ENCODE data around the gene TYW5.
A peak's percentile ranks its signal among the peaks of the same experiment; 100 is the strongest.

Gene TYW5

GRCh38 chr2:199985625-199986207 is 30.4 kb upstream of the TYW5 start:
- Histone ChIP-seq H3K36me3 (ENCODE audit: control insufficient read depth, insufficient read depth, low read length) (no peaks in the 10 kb centered on the region), H3K27ac (ENCODE audit: low read depth, low read length) (no peak overlapping the region), H3K4me1 (ENCODE audit: control insufficient read depth, insufficient read depth, low read length) (peaks cover 2% of the 10 kb centered on the region), H3K9ac (ENCODE audit: low read length) (no peak overlapping the region), H3K27me3 (ENCODE audit: control insufficient read depth, insufficient read depth, low read length) (no peaks in the 10 kb centered on the region), H3K4me3 (ENCODE audit: low read length) (no peak overlapping the region)

- Histone ChIP-seq H3K36me3 (ENCODE audit: control insufficient read depth, insufficient read depth, low read length) (no peaks in the 10 kb centered on the region), H3K4me3 (ENCODE audit: low read length) (no peak overlapping the region), H3K4me1 (ENCODE audit: control insufficient read depth, insufficient read depth, low read length) (peaks cover 2% of the 10 kb centered on the region), H3K27me3 (ENCODE audit: control insufficient read depth, insufficient read depth, low read length) (no peaks in the 10 kb centered on the region), H3K27ac (ENCODE audit: low read depth, low read length) (no peak overlapping the region), H3K9ac (ENCODE audit: low read length) (no peak overlapping the region)
Observed at GRCh38 chr2:199984755-199985154, 29.5 kb upstream of the TYW5 start.

GRCh38 chr2:199984159-199984558 is 28.9 kb upstream of the TYW5 start:
- Histone ChIP-seq H3K27ac (ENCODE audit: low read depth, low read length) (no peak overlapping the region), H3K9ac (ENCODE audit: low read length) (no peak overlapping the region)

GRCh38 chr2:199983534-199983933 is 28.2 kb upstream of the TYW5 start:
- H3K4me1 ChIP-seq (ENCODE audit: control insufficient read depth, insufficient read depth, low read length), result peaks cover 2% of the 10 kb centered on the region
- H3K36me3 ChIP-seq (ENCODE audit: control insufficient read depth, insufficient read depth, low read length), result no peaks in the 10 kb centered on the region
- no peak overlapping the region for H3K27ac ChIP-seq (ENCODE audit: low read depth, low read length)
- H3K27me3 ChIP-seq (ENCODE audit: control insufficient read depth, insufficient read depth, low read length), result no peaks in the 10 kb centered on the region
- H3K9ac ChIP-seq (ENCODE audit: low read length), result no peak overlapping the region
- H3K4me3 ChIP-seq (ENCODE audit: low read length), result no peak overlapping the region

More at GRCh38 chr2:199984159-199984558, 28.9 kb upstream of the TYW5 start:
- Histone ChIP-seq H3K4me3 (ENCODE audit: low read length) (no peak overlapping the region), H3K36me3 (ENCODE audit: control insufficient read depth, insufficient read depth, low read length) (no peaks in the 10 kb centered on the region), H3K4me1 (ENCODE audit: control insufficient read depth, insufficient read depth, low read length) (peaks cover 2% of the 10 kb centered on the region), H3K27me3 (ENCODE audit: control insufficient read depth, insufficient read depth, low read length) (no peaks in the 10 kb centered on the region)

- no peaks in the 10 kb centered on the region for H3K27me3 ChIP-seq (ENCODE audit: control insufficient read depth, insufficient read depth, low read length)
- H3K27ac ChIP-seq (ENCODE audit: low read depth, low read length), result no peak overlapping the region
- H3K9ac ChIP-seq (ENCODE audit: low read length), result no peak overlapping the region
- H3K36me3 ChIP-seq (ENCODE audit: control insufficient read depth, insufficient read depth, low read length), result no peaks in the 10 kb centered on the region
- no peaks in the 10 kb centered on the region for H3K4me1 ChIP-seq (ENCODE audit: control insufficient read depth, insufficient read depth, low read length)
- H3K4me3 ChIP-seq (ENCODE audit: low read length), result no peak overlapping the region
Observed at GRCh38 chr2:199982126-199982843, 27.0 kb upstream of the TYW5 start.

- H3K9ac ChIP-seq (ENCODE audit: low read length), result no peak overlapping the region
- peak overlapping the region; percentile 35 for H3K4me3 ChIP-seq (ENCODE audit: low read length)
Observed at GRCh38 chr2:199979832-199980628, 24.7 kb upstream of the TYW5 start.

GRCh38 chr2:199979398-199979797 is 24.1 kb upstream of the TYW5 start:
- Histone ChIP-seq H3K27ac (ENCODE audit: low read depth, low read length) (no peak overlapping the region), H3K27me3 (ENCODE audit: control insufficient read depth, insufficient read depth, low read length) (no peaks in the 10 kb centered on the region), H3K4me1 (ENCODE audit: control insufficient read depth, insufficient read depth, low read length) (no peaks in the 10 kb centered on the region), H3K4me3 (ENCODE audit: low read length) (peak overlapping the region; percentile 35), H3K36me3 (ENCODE audit: control insufficient read depth, insufficient read depth, low read length) (no peaks in the 10 kb centered on the region), H3K9ac (ENCODE audit: low read length) (no peak overlapping the region)

More at GRCh38 chr2:199979832-199980628, 24.7 kb upstream of the TYW5 start:
- Histone ChIP-seq H3K36me3 (ENCODE audit: control insufficient read depth, insufficient read depth, low read length) (no peaks in the 10 kb centered on the region), H3K27me3 (ENCODE audit: control insufficient read depth, insufficient read depth, low read length) (no peaks in the 10 kb centered on the region), H3K4me1 (ENCODE audit: control insufficient read depth, insufficient read depth, low read length) (no peaks in the 10 kb centered on the region), H3K27ac (ENCODE audit: low read depth, low read length) (no peak overlapping the region)

- no peak overlapping the region for H3K27ac ChIP-seq (ENCODE audit: low read depth, low read length)
- H3K27me3 ChIP-seq (ENCODE audit: control insufficient read depth, insufficient read depth, low read length), result no peaks in the 10 kb centered on the region
- no peak overlapping the region for H3K4me3 ChIP-seq (ENCODE audit: low read length)
- no peaks in the 10 kb centered on the region for H3K36me3 ChIP-seq (ENCODE audit: control insufficient read depth, insufficient read depth, low read length)
- H3K9ac ChIP-seq (ENCODE audit: low read length), result no peak overlapping the region
- H3K4me1 ChIP-seq (ENCODE audit: control insufficient read depth, insufficient read depth, low read length), result no peaks in the 10 kb centered on the region
Observed at GRCh38 chr2:199977984-199978415, 22.7 kb upstream of the TYW5 start.

GRCh38 chr2:199975273-199975895 is 20.1 kb upstream of the TYW5 start:
- H3K27ac ChIP-seq (ENCODE audit: low read depth, low read length), result no peak overlapping the region
- no peak overlapping the region for H3K4me3 ChIP-seq (ENCODE audit: low read length)
- H3K4me1 ChIP-seq (ENCODE audit: control insufficient read depth, insufficient read depth, low read length), result no peaks in the 10 kb centered on the region
- H3K9ac ChIP-seq (ENCODE audit: low read length), result no peak overlapping the region
- no peaks in the 10 kb centered on the region for H3K27me3 ChIP-seq (ENCODE audit: control insufficient read depth, insufficient read depth, low read length)
- no peaks in the 10 kb centered on the region for H3K36me3 ChIP-seq (ENCODE audit: control insufficient read depth, insufficient read depth, low read length)

- no peak overlapping the region for H3K27ac ChIP-seq (ENCODE audit: low read depth, low read length)
- H3K36me3 ChIP-seq (ENCODE audit: control insufficient read depth, insufficient read depth, low read length), result no peaks in the 10 kb centered on the region
- H3K27me3 ChIP-seq (ENCODE audit: control insufficient read depth, insufficient read depth, low read length), result no peaks in the 10 kb centered on the region
- no peaks in the 10 kb centered on the region for H3K4me1 ChIP-seq (ENCODE audit: control insufficient read depth, insufficient read depth, low read length)
- H3K4me3 ChIP-seq (ENCODE audit: low read length), result no peak overlapping the region
- no peak overlapping the region for H3K9ac ChIP-seq (ENCODE audit: low read length)
Observed at GRCh38 chr2:199973703-199974102, 18.4 kb upstream of the TYW5 start.

- H3K9ac ChIP-seq (ENCODE audit: low read length), result no peak overlapping the region
- no peaks in the 10 kb centered on the region for H3K27me3 ChIP-seq (ENCODE audit: control insufficient read depth, insufficient read depth, low read length)
- H3K36me3 ChIP-seq (ENCODE audit: control insufficient read depth, insufficient read depth, low read length), result no peaks in the 10 kb centered on the region
- no peak overlapping the region for H3K4me3 ChIP-seq (ENCODE audit: low read length)
- no peaks in the 10 kb centered on the region for H3K4me1 ChIP-seq (ENCODE audit: control insufficient read depth, insufficient read depth, low read length)
- no peak overlapping the region for H3K27ac ChIP-seq (ENCODE audit: low read depth, low read length)
Observed at GRCh38 chr2:199972088-199972626, 16.9 kb upstream of the TYW5 start.

- H3K27me3 ChIP-seq (ENCODE audit: control insufficient read depth, insufficient read depth, low read length), result no peaks in the 10 kb centered on the region
- H3K27ac ChIP-seq (ENCODE audit: low read depth, low read length), result no peak overlapping the region
- no peaks in the 10 kb centered on the region for H3K4me1 ChIP-seq (ENCODE audit: control insufficient read depth, insufficient read depth, low read length)
- no peak overlapping the region for H3K4me3 ChIP-seq (ENCODE audit: low read length)
- no peak overlapping the region for H3K9ac ChIP-seq (ENCODE audit: low read length)
- no peaks in the 10 kb centered on the region for H3K36me3 ChIP-seq (ENCODE audit: control insufficient read depth, insufficient read depth, low read length)
Observed at GRCh38 chr2:199968126-199968525, 12.8 kb upstream of the TYW5 start.
